HepG2 (cell line): Measurements from ENCODE around the gene MRNIP. TPM values are rescaled to one million over a fixed set of nuclear protein-coding genes. Genes with fewer than 3 reads are reported as not detected.
A peak's percentile ranks its signal among the peaks of the same experiment; 100 is the strongest.

ENCODE experiments used
- AHDC1 ChIP-seq: sonication (generic); formaldehyde crosslinking; IDR thresholded peaks from 2 replicates; pipeline ENCODE4 v1.5.1; 2020; ENCODE audit warnings: mild to moderate bottlenecking, missing genetic modification reagents, borderline replicate concordance
- CERS6 ChIP-seq: sonication (generic); formaldehyde crosslinking; IDR thresholded peaks from 2 replicates; pipeline ENCODE4 v1.5.0; 2020; ENCODE audit warnings: missing genetic modification reagents
- ELF3 ChIP-seq: IDR thresholded peaks from 2 replicates; pipeline ENCODE4 v1.6.1; 2016; ENCODE audit warnings: missing genetic modification reagents, missing compliant biosample characterization
- FIP1L1 ChIP-seq: fragments of 200-400 bp; formaldehyde crosslinking; IDR thresholded peaks from 2 replicates; pipeline ENCODE4 v1.6.1; 2018; ENCODE audit warnings: low read depth, mild to moderate bottlenecking, low read length, moderate library complexity, borderline replicate concordance; ENCODE audit not compliant: insufficient read depth
- GLI4 ChIP-seq: sonication (generic); formaldehyde crosslinking; IDR thresholded peaks from 2 replicates; pipeline ENCODE4 v1.5.1; 2020; ENCODE audit warnings: missing genetic modification reagents, mild to moderate bottlenecking, moderate library complexity, borderline replicate concordance
- GPN1 ChIP-seq: sonication (generic); formaldehyde crosslinking; IDR thresholded peaks from 2 replicates; pipeline ENCODE4 v1.5.1; 2020; ENCODE audit warnings: missing genetic modification reagents, borderline replicate concordance
- HMGA1 ChIP-seq: sonication (generic); formaldehyde crosslinking; conservative IDR thresholded peaks from 2 replicates; pipeline ENCODE4 v1.4.0; 2020; ENCODE audit warnings: missing genetic modification reagents
- PLRG1 ChIP-seq: fragments of 450-650 bp; conservative IDR thresholded peaks from 2 replicates; pipeline ENCODE4 v1.6.1; 2016
- RARG ChIP-seq: sonication (generic); formaldehyde crosslinking; IDR thresholded peaks from 2 replicates; pipeline ENCODE4 v1.4.0; 2020; ENCODE audit warnings: low read depth, mild to moderate bottlenecking, missing genetic modification reagents
- SAP130 ChIP-seq: IDR thresholded peaks from 2 replicates; pipeline ENCODE4 v1.6.1; 2016; ENCODE audit warnings: low read depth
- SOX13 ChIP-seq, 3 experiments: fragments of 450-650 bp in 1 of 3; sonication (generic) in 1 of 3; formaldehyde crosslinking in 1 of 3; IDR thresholded peaks in 2 of 3; conservative IDR thresholded peaks in 1 of 3; 2 replicates each; pipeline versions ENCODE4 v1.5.0 to v1.6.1; 2016 to 2020; ENCODE audit warnings: antibody characterized with exemption in 1 of 3, mild to moderate bottlenecking in 1 of 3, missing compliant biosample characterization in 1 of 3, missing genetic modification reagents in 1 of 3, moderate library complexity in 1 of 3
- SP140L ChIP-seq: sonication (generic); formaldehyde crosslinking; IDR thresholded peaks from 2 replicates; pipeline ENCODE4 v1.4.0; 2020; ENCODE audit warnings: missing genetic modification reagents, borderline replicate concordance
- TAF15 ChIP-seq: fragments of 200-400 bp; formaldehyde crosslinking; IDR thresholded peaks from one replicate; pipeline ENCODE4 v1.6.1; 2018; ENCODE audit warnings: mild to moderate bottlenecking, low read depth, low read length; ENCODE audit not compliant: poor library complexity, severe bottlenecking
- TFDP2 ChIP-seq: sonication (generic); formaldehyde crosslinking; IDR thresholded peaks from 2 replicates; pipeline ENCODE4 v1.4.0; 2020; ENCODE audit warnings: missing genetic modification reagents
- ZBTB26 ChIP-seq: IDR thresholded peaks from 2 replicates; pipeline ENCODE4 v1.6.1; 2016; ENCODE audit warnings: missing compliant biosample characterization, missing genetic modification reagents, borderline replicate concordance
- ZBTB7B ChIP-seq: sonication (generic); formaldehyde crosslinking; IDR thresholded peaks from 2 replicates; pipeline ENCODE4 v1.4.0; 2020; ENCODE audit warnings: missing genetic modification reagents
- ZNF180 ChIP-seq: sonication (generic); formaldehyde crosslinking; IDR thresholded peaks from 2 replicates; pipeline ENCODE4 v1.4.0; 2020; ENCODE audit warnings: low read depth, missing genetic modification reagents, borderline replicate concordance
- ZNF30 ChIP-seq: sonication (generic); formaldehyde crosslinking; IDR thresholded peaks from 2 replicates; pipeline ENCODE4 v1.5.0; 2020; ENCODE audit warnings: mild to moderate bottlenecking, missing genetic modification reagents
- ZNF569 ChIP-seq: sonication (generic); formaldehyde crosslinking; IDR thresholded peaks from 2 replicates; pipeline ENCODE4 v1.5.0; 2020; ENCODE audit warnings: mild to moderate bottlenecking, missing genetic modification reagents, moderate library complexity, borderline replicate concordance
- polyA plus RNA-seq, 8 experiments: library from polyadenylated mRNA; depleted of rRNA in 3 of 8; stranded (reverse) in 7 of 8; unstranded in 1 of 8; fragments of >200 nt; fragmentation: Illumina TruSeq in 4 of 8; extraction: Trizol in 4 of 8; gene quantifications; 2 replicates each; pipeline versions ENCODE4 v1.2.1 to v1.2.3, GENCODE V29; 2011 to 2016; ENCODE audit warnings: low read depth in 4 of 8, missing spikeins in 1 of 8, mixed read lengths in 1 of 8; ENCODE audit not compliant: insufficient read depth in 1 of 8
- total RNA-seq, 5 experiments: library from RNA; depleted of rRNA; stranded (reverse); fragments of >200 nt; fragmentation: Illumina TruSeq; extraction: Trizol; gene quantifications; 2 replicates each; pipeline ENCODE4 v1.2.3, GENCODE V29; 2016; ENCODE audit warnings: low read depth in 1 of 5

The MRNIP gene
- total and polyA plus RNA-seq, 2 of the 13 experiments (the other 11 are each of a cell fraction or from before 2014, with no cell fraction given) = 15.5 to 34.1 TPM

- TF ChIP-seq AHDC1 (CRISPR knock-in tag) = 0 out of 2 replicates have a peak, but pooled peaks have one; percentile 43
- peak; percentile 91 for TF ChIP-seq SAP130 (CRISPR knock-in tag)
- no peak for TF ChIP-seq ZNF180 (CRISPR knock-in tag)
- no peak for TF ChIP-seq CERS6 (CRISPR knock-in tag)
- no peak; the same call in 1 of the 2 replicates for TF ChIP-seq RARG
- TF ChIP-seq ZNF30 = no peak
- peak; percentile 20; the same call in 1 of the 2 replicates for TF ChIP-seq SOX13 (IDR thresholded peaks at IDR 0.05)
- no peak; a peak in 1 of 4 replicates for TF ChIP-seq SOX13 (CRISPR knock-in tag; conservative IDR thresholded peaks at IDR 0.05 in 1 of 2, IDR thresholded peaks at IDR 0.05 in 1 of 2)
- TF ChIP-seq TAF15 = no peak
- no peak for TF ChIP-seq HMGA1 (CRISPR knock-in tag)
- no peak for TF ChIP-seq ZNF569 (CRISPR knock-in tag)
- TF ChIP-seq GLI4 (CRISPR knock-in tag) = peak; percentile 88; the same call in 1 of the 2 replicates
- TF ChIP-seq ELF3 (CRISPR knock-in tag) = 0 out of 2 replicates have a peak, but pooled peaks have one; percentile 30
- TF ChIP-seq ZBTB26 (CRISPR knock-in tag) = peak; percentile 76
- TF ChIP-seq PLRG1 = no peak
- peak; percentile 46; the same call in 1 of the 2 replicates for TF ChIP-seq FIP1L1
- TF ChIP-seq ZBTB7B (CRISPR knock-in tag) = no peak
- no peak for TF ChIP-seq SP140L
- TF ChIP-seq GPN1 (CRISPR knock-in tag) = no peak; the same call in 1 of the 2 replicates
- peak; percentile 67 for TF ChIP-seq TFDP2
Measured at GRCh38 chr5:179858586-179859427, at the start of gene MRNIP (continued).
